H1 (cell line): ENCODE measurements around the gene MYRIP.

ENCODE experiments used
- BACH1 ChIP-seq: IDR thresholded peaks from 2 replicates; pipeline ENCODE4 v1.6.1; 2012; ENCODE audit warnings: low read length, improper control_type of control experiment
- BRCA1 ChIP-seq: IDR thresholded peaks from 2 replicates; pipeline ENCODE4 v1.6.1; 2012; ENCODE audit warnings: low read depth, low read length, improper control_type of control experiment
- EGR1 ChIP-seq: IDR thresholded peaks from 2 replicates; pipeline ENCODE4 v1.6.1; 2011; ENCODE audit warnings: low read depth, low read length, borderline replicate concordance
- EP300 ChIP-seq, 2 experiments: IDR thresholded peaks; 1 replicate in 1 of 2; 2 replicates in 1 of 2; pipeline ENCODE4 v1.6.1; 2011 to 2012; ENCODE audit warnings: low read depth in 2 of 2, low read length in 2 of 2, mild to moderate bottlenecking in 2 of 2, borderline replicate concordance in 1 of 2, inconsistent platforms in 1 of 2, moderate library complexity in 1 of 2
- EZH2 ChIP-seq: fragments of 200-600 bp; sonication (generic); IDR thresholded peaks from 2 replicates; pipeline ENCODE4 v1.7.1; 2012; ENCODE audit warnings: low read depth, mild to moderate bottlenecking, moderate library complexity, low read length, inconsistent platforms; ENCODE audit not compliant: severe bottlenecking
- POLR2A ChIP-seq, 2 experiments: IDR thresholded peaks; 1 replicate in 1 of 2; 2 replicates in 1 of 2; pipeline ENCODE4 v1.6.1; 2011; ENCODE audit warnings: low read depth in 2 of 2, low read length in 2 of 2, mild to moderate bottlenecking in 2 of 2; ENCODE audit errors: control extremely low read depth in 1 of 2
- RAD21 ChIP-seq, 2 experiments: IDR thresholded peaks in 1 of 2; conservative IDR thresholded peaks in 1 of 2; 2 replicates each; pipeline ENCODE4 v1.6.1; 2011; ENCODE audit warnings: low read depth in 2 of 2, low read length in 2 of 2, improper control_type of control experiment in 1 of 2, inconsistent platforms in 1 of 2, mild to moderate bottlenecking in 1 of 2, moderate library complexity in 1 of 2
- SIRT6 ChIP-seq: IDR thresholded peaks from one replicate; pipeline ENCODE4 v1.7.1; 2012; ENCODE audit warnings: low read length, inconsistent platforms
- SP1 ChIP-seq: IDR thresholded peaks from 2 replicates; pipeline ENCODE4 v1.6.1; 2011; ENCODE audit warnings: low read depth, low read length
- TAF1 ChIP-seq: IDR thresholded peaks from 2 replicates; pipeline ENCODE4 v1.6.1; 2011; ENCODE audit warnings: mild to moderate bottlenecking, low read depth, low read length
- TEAD4 ChIP-seq: IDR thresholded peaks from 2 replicates; pipeline ENCODE4 v1.6.1; 2012; ENCODE audit warnings: low read depth, low read length, inconsistent platforms, mixed read lengths
- TF ChIP-seq, protein P1 (sequence below), 3 experiments: IDR thresholded peaks; 1 replicate in 2 of 3; 2 replicates in 1 of 3; pipeline versions ENCODE4 v1.5.1 to v1.6.1; 2011; ENCODE audit warnings: low read length in 3 of 3, mild to moderate bottlenecking in 3 of 3, inconsistent platforms in 2 of 3, low read depth in 1 of 3, moderate library complexity in 1 of 3; ENCODE audit not compliant: insufficient read depth in 1 of 3; ENCODE audit errors: control extremely low read depth in 1 of 3
- TF ChIP-seq, protein P2 (sequence below): IDR thresholded peaks from 2 replicates; pipeline ENCODE4 v1.6.1; 2012; ENCODE audit warnings: inconsistent platforms

DNA sequence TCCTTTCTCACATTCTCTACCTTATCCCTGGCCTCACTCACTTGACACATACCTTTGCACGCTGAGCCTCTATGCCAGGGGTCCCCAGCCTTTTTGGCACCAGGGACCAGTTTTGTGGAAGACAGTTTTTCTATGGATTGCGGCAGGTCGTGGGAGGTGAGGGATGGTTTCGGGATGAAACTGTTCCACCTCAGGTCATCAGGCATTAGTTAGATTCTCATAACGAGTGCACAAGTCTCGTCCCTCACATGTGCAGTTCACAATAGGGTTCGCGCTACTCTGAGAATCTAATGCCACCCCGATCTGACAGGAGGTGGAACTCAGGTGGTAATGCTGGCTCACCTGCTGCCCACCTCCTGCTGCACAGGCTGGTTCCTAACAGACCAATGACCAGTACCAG is 387.6 kb downstream of the MYRIP start:
- TF ChIP-seq, protein P1, sequence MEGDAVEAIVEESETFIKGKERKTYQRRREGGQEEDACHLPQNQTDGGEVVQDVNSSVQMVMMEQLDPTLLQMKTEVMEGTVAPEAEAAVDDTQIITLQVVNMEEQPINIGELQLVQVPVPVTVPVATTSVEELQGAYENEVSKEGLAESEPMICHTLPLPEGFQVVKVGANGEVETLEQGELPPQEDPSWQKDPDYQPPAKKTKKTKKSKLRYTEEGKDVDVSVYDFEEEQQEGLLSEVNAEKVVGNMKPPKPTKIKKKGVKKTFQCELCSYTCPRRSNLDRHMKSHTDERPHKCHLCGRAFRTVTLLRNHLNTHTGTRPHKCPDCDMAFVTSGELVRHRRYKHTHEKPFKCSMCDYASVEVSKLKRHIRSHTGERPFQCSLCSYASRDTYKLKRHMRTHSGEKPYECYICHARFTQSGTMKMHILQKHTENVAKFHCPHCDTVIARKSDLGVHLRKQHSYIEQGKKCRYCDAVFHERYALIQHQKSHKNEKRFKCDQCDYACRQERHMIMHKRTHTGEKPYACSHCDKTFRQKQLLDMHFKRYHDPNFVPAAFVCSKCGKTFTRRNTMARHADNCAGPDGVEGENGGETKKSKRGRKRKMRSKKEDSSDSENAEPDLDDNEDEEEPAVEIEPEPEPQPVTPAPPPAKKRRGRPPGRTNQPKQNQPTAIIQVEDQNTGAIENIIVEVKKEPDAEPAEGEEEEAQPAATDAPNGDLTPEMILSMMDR (IDR thresholded peaks at IDR 0.05; ENCODE audit: control extremely low read depth in 1 of 3, insufficient read depth in 1 of 3, low read depth in 1 of 3, low read length in 3 of 3): no peak
- TF ChIP-seq POLR2A (IDR thresholded peaks at IDR 0.05; ENCODE audit: control extremely low read depth in 1 of 2, low read depth in 2 of 2, low read length in 2 of 2): no peak
- no peak for TF ChIP-seq RAD21 (IDR thresholded peaks at IDR 0.05 in 1 of 2, conservative IDR thresholded peaks at IDR 0.05 in 1 of 2; ENCODE audit: low read depth in 2 of 2, low read length in 2 of 2)
- no peak for TF ChIP-seq SIRT6
- TF ChIP-seq TAF1: no peak
- no peak for TF ChIP-seq SP1
- no peak for TF ChIP-seq EZH2
- no peak for TF ChIP-seq BRCA1
- no peak for TF ChIP-seq EGR1
- no peak for TF ChIP-seq EP300 (IDR thresholded peaks at IDR 0.05; ENCODE audit: borderline replicate concordance in 1 of 2, low read depth in 2 of 2, low read length in 2 of 2)
- TF ChIP-seq BACH1: no peak
- TF ChIP-seq TEAD4: no peak
- TF ChIP-seq, protein P2, sequence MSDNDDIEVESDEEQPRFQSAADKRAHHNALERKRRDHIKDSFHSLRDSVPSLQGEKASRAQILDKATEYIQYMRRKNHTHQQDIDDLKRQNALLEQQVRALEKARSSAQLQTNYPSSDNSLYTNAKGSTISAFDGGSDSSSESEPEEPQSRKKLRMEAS: no peak
